TTC549 (cell line): ENCODE data around the gene CMTR1.

Experiments
- FAIRE-seq: peaks from 2 replicates; lab custom pipeline; 2012; peaks lifted over from hg19 to GRCh38; lab: Jason Lieb, UNC

Gene CMTR1

GRCh38 chr6:37514321-37514771 lies 81.3 kb downstream of the CMTR1 start:
- FAIRE-seq, result no peak

- no peak for FAIRE-seq
Observed at GRCh38 chr6:37514837-37515236, 81.8 kb downstream of the CMTR1 start.

GRCh38 chr6:37515712-37516075 lies 82.7 kb downstream of the CMTR1 start:
- no peak for FAIRE-seq

DNA sequence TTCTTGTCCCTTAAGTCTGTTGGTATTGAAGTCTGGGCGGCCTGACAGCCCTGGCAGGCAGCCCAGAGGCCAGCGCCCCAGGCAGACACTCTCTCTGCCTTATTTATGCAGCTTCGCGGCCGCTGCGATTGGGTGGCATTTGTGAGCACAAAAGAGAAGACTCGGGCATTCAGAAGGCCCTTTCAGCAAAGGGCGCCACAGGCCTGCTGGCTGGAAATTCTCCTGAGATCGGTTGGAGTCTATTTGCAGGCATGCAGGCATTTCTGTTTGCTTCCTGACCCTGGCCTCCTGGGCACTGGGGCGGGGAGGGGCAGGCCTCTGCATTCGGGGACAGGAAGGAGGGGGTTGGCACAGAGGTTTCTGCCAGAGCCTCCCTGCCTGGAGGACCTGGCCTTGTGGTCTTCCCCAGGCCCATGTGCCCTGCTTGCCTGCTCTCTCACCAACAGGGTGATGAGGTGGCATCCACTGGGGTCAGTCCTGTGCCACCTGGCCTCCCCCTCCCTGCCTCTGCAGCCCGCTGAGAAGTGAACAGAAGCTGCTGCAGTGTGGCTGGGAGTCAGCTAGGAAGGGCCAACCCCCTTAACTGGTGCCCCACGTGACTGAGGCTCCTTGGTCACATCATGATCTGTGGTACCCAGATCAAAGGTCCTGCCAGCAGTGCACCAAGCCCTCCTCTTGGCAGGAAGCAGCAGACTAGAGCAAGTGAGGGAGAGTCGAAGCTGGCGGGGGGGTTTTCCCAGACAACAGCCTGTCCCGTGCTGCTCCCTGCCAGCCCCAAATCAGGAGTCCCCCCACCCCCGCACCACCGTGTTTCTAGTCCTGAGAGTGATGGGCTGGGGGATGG lies 83.3 kb downstream of the CMTR1 start:
- FAIRE-seq, result no peak

DNA sequence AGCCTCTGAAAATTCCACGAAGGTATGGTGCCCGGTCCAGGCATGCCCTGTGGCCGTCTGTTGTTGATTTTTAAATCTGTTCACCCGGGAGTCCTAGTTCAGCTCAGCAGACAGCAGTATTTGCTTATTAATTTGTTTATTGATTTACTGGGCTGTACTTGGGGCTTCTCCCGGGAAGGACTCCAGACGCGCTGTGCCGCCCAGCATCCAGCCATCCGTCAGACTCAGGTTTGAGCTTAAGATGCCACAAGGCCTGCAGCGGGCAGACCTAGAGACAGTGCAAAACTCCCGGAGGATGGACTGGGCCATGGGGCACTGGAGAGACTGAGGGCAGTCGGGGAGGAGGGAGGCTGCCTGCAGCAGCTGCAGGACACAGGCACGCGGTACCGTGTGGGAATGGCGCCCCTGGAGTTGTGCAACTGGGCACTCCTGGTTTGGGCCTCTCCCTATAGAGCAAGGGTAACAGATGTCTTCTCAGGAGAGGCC lies 83.9 kb downstream of the CMTR1 start:
- FAIRE-seq, result no peak

- no peak for FAIRE-seq
Observed at GRCh38 chr6:37517411-37517812, 84.4 kb downstream of the CMTR1 start.

GRCh38 chr6:37518116-37518515 lies 85.1 kb downstream of the CMTR1 start:
- FAIRE-seq, result no peak

DNA sequence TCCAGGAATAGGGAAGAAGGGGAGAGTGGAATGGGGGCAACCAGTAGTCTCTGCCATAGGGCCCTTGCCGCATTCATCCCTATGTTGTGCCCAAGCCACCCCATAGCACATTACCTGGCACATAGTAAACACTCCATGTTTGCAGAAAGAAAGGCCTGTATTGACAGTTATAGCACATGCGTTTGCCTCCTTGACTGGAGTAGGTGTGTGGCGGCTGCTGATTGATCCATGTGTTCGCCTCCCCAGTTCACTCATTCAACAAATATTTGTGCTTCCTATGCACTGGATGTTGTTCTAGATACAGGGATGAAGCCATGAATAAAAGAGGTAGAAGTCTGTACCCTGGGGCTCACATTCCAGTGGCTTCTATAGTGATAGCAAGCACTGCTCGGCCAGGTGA lies 86.4 kb downstream of the CMTR1 start:
- FAIRE-seq, result no peak

DNA sequence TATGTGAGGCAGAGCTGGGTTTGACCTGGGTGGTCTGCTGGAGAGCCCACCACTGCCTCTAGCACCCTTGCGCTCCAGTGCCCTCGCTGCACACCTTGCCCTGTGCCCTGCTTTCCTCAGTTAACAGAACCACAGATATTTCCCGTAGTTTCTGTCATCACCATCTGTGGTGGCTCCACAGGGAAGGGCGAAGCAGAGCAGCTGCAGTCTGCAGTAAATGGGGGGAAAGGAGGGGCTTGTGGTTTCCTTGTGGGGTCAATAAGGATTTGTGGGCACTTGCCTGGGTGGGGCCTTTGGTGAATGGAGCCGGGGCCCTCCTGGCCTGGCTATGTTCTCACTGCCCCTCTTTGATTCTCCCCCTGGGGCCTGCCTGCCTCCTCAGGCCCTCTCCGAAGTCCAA lies 87.9 kb downstream of the CMTR1 start:
- no peak for FAIRE-seq

DNA sequence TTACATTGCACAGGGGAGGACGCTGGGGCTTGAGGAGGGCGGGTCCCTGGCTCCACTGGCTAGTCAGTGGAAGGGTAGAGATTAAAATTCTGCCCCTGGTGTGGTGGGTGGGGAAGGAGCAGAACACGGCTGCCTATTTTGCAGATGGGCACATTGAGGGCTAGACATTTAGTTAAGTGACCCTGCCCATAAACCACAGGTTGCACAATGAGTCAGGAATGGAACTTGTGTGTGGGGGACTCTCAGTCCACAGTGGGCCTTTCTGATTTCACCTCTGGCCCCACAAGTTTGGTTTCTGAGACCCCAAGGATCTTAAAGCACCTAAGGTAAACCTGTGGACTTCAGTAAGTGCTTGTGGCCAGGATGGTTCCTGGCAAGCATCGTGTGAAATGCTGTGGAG lies 88.7 kb downstream of the CMTR1 start:
- FAIRE-seq, result no peak

DNA sequence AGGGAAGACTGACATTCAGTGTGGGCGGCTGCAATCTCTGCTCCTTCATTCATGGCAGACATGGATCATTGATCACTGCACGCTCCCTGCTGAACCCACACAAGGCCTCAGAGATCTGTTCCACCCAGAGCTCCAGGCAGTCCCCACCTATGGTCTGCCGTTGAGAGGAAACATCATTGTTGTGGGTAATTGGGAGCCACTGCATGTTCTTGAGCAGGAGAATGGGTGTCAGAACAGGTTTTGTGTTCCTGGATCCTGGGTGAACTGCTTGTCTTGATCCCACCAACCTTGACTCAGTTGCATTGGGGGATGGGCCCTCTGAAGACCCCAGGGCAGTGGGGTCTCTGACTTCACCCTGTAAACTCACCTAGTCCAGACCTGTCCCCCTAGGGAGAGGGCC lies 89.8 kb downstream of the CMTR1 start:
- no peak for FAIRE-seq

DNA sequence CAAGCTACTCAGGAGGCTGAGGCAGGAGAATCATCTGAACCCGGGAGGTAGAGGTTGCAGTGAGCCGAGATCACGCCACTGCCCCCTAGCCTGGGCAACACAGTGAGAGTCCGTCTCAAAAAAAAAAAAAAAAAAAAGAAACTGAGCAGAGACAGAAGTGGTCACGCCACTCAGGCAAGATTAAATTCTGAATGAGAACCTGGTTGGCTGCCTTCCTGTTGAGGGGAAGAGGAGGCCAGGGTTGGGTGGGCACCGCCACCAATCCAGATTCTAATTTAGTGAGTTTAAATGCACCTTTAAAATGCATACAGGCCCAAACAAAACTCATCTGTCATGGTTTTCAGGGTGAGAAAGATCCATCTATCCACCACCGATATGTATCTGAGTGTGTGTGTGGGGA lies 90.4 kb downstream of the CMTR1 start:
- no peak for FAIRE-seq

DNA sequence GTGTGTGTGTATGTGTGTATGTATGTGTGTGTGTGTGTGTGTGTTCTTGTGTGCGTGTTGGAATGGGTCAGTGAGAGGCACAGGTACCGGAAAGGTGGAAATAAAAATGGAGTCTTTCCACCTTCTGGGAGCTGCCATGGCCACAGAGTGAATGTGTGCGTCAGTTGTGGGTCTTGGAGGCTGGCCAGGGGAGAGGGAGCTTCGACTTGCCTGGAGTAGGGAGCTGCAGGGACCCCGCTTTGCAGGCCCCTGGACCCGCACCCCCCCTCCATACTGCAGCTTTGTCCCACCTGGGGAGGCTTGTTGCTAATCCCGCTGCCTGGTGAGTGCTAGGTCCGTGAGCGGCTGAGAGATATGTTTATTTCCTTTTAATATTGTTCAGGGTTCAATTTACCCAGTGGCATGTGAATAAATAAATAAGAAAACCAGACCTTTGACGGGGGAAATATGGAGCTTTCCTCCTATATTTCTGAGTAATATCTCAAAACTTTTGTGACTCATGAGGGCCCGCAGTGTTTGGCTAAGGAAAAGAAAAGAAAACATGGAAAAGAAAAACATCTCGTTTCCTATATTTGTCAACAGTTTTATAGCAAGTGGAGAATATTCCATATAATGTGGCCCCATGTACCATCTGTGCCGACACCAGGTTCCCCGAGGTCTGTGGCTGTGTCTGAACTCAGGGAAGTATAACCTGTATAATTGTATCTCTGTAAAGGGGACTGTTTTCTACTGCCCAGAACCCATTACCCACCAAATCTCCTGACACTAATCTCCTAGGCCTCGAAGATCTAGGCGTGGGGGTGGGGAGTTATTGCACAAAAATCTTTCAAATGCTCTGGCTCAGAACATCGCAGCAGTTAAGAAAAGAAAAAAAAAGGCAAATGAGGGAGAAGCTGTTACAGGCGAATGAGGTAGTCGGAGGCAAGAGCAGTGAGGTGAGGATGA lies 91.3 kb downstream of the CMTR1 start:
- FAIRE-seq, result no peak

- FAIRE-seq, result no peak
Observed at GRCh38 chr6:37524970-37525318, 91.9 kb downstream of the CMTR1 start.

DNA sequence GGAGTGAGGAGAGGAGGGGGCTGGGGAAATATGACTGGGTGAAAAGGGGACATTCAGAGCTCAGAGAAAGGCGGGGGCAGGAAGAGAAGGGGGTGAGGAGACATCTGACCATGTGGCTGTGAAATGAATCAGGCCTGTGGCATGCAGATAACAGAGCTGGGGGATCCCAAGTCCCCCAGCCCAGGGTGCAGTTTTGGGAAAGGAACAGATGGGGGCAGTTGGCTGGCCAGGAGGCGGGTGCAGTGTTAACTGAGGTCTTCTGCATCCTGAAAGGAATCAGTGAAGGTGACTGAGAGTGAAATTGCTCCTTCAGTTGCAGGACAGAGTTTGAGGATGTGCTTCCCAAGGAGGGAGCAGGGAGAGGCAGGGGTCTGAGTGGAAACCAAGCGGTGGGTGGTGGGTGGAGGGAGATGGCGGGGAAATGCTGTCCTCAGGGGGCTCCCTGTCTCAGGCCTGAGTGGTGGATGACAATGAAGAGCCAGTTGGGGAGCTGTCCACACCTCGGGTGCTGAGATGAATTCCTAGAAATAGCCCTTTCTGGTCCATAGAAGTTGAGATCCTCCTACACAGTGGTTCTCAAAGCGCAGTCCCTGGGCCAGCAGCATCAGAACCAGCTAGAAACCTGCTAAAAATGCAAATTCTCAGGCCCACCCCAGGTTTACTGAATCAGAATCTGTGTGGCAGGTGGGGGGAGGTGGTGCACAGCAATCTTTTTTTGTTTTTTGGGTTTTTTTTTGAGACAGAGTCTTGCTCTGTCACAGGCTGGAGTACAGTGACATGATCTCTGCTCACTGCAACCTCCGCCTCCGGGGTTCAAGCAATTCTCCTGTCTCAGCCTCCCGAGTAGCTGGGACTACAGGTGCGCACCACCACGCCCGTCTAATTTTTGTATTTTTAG lies 92.7 kb downstream of the CMTR1 start:
- no peak for FAIRE-seq

DNA sequence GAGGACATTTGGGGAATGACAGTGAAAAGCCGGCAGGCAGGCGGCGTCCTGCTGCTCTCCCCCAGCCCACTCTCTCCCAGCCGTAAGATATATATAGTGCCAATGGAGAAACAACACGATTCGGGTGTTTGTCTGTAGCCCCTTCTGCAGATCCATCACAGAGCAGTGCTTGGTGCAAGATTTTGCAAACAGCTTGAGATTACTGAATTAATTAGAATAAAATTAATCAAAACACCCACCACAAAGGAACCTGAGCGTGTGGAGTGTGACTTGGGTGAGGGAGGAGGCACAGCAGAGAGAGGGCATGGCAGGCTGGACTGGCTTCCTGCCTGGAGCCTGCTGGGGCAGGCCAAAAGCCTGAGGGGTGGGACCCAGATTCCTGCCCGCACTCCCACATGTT lies 95.5 kb downstream of the CMTR1 start:
- no peak for FAIRE-seq

- FAIRE-seq, result no peak
Observed at GRCh38 chr6:37530297-37530696, 97.3 kb downstream of the CMTR1 start.

DNA sequence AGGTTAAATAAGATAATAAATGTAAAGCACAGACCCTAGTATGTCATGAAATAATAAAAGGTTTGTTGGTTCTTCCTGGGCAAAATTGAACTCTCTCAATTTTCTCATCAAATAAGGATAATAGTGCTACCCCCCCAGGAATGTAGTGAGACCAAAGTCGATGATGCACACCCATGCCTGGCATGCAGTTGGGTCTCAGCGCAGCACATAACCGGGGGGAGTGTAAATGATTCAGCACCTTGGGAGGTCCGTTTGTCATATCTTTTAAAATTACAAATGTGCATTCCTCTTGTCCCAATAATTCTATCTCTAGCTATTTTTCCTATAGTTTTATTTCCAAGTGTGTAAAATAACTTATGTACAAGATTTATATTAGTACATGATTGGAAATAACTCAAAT lies 98.0 kb downstream of the CMTR1 start:
- FAIRE-seq, result no peak
